Measurements from ENCODE around the gene SLC25A42. TPM values are rescaled to one million over a fixed set of nuclear protein-coding genes. Genes with fewer than 3 reads are reported as not detected.
A peak's percentile ranks its signal among the peaks of the same experiment; 100 is the strongest.
"Not testable (repeated sequence)": the region's sequence is repeated elsewhere in the genome, so short reads cannot be mapped to it uniquely, and the experiment has no call there.

SLC25A42 gene
- total RNA-seq, 2 experiments from 2014 or later, result 8.0 to 10.3 TPM

DNA sequence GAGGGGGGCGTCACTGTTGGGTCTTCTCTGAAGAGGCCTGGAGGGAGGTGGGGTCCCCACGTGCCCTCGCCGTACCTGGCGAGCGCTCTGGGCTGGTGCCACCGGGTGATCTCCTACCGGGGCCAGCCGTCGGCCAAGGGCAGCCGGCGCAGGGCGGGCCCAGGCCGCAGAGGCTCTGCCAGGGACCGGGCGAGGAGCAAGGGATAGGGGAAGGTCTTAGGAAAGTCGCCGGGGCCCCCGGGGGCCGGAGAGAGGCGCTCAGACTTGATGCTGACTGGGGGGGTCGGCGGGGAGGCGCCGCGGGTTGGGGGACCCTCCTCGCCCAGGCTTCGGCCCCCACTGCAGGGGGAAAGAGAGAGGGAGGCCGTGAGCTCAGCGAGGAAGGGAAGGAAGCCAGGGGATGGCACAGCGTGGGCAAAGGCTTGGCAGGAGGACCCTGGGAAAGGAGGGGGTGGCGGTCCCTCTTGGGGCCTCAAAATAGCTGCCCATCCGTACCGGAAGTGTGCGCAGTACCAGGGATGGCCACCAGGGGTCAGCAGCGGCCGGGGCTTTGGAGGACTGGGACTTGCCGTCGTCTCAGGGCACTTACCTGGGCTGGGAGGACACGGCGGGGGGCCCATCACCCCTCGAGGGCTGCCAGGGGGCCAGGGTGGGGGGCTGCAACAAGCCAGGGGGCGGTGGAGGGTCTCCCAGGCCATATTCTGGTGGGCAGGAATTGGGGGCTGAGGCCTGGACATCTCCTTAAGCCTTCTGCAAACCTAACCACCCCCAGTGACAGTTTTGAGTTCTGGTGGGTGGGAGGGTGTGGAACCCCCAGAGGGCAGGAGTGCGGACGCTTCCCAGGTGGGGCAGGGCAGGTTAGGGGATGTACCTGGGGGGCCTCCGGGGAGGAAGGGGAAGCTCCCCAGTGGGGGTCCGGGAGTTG, 82.2 kb downstream of the SLC25A42 start:
- Mint-ChIP-seq H3K4me1 (no peaks in the 10 kb centered on the region), H3K36me3 (no peaks in the 10 kb centered on the region), H3K4me3 (no peak overlapping the region), H3K27me3 (no peaks in the 10 kb centered on the region), H3K9me3 (no peaks in the 10 kb centered on the region), H3K27ac (no peak overlapping the region)
- DNase-seq, result peak; percentile 84

DNA sequence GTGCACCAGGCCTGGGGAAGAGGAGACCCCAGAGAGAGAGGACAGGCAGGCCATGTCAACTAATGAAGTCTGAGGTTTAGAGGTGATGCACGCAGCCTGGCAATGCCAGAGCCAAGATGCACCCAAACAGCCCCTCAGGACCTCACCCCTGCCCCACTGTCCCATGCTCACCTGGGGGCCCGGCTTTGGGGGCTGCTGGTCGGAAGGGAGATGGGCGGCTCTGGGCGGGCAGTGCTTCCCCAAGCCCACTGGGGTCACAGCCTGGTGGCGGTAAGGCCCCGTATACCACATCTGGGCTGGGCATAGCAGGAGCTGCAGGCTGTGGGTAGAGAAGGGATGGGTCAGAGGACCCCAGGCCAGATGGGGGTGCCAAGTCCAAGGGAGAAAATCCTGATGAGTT, 83.1 kb downstream of the SLC25A42 start:
- Mint-ChIP-seq H3K36me3 (no peaks in the 10 kb centered on the region), H3K4me3 (no peak overlapping the region), H3K27me3 (no peaks in the 10 kb centered on the region), H3K4me1 (no peaks in the 10 kb centered on the region), H3K9me3 (no peaks in the 10 kb centered on the region), H3K27ac (no peak overlapping the region)
- DNase-seq, result no peak

DNA sequence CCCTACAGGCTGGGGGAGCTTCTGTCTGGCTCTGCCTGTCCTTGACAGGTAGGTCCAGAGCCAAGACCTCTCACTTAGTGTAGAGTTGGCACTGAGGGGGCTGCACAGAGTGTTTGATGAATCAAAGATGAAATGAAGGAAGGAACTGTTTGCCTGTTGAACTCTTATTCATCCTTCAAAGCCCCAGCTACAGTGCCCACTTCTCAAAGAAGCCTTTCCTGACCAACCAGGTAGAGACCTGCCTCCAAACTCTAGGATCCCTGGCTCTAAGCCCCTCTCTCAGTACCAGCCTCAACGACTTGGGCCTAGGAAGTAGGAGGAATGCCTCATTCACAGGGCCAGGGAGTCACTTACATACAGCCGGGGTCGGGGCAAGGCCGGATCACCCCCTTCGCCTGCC, 83.5 kb downstream of the SLC25A42 start:
- no peak for DNase-seq
- no peak overlapping the region for H3K4me3 Mint-ChIP-seq
- no peaks in the 10 kb centered on the region for H3K9me3 Mint-ChIP-seq
- H3K27me3 Mint-ChIP-seq, result no peaks in the 10 kb centered on the region
- no peaks in the 10 kb centered on the region for H3K4me1 Mint-ChIP-seq
- no peak overlapping the region for H3K27ac Mint-ChIP-seq
- no peaks in the 10 kb centered on the region for H3K36me3 Mint-ChIP-seq

DNA sequence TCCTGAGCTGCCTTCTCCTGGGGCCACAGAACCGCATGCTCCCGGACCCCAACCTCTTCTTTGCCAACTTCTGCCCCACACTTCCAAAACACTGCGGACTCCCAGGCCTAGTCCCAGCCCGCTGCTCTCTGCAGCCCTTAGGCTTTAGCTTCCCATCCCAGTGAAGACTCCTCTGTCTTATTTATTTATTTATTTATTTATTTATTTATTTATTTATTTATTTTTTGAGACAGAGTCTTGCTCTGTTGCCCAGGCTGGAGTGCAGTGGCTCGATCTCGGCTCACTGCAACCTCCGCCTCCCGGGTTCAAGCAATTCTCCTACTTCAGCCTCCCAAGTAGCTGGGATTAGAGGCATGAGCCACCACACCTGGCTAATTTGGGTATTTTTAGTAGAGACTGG, 84.7 kb downstream of the SLC25A42 start:
- DNase-seq, result not testable (repeated sequence)

DNA sequence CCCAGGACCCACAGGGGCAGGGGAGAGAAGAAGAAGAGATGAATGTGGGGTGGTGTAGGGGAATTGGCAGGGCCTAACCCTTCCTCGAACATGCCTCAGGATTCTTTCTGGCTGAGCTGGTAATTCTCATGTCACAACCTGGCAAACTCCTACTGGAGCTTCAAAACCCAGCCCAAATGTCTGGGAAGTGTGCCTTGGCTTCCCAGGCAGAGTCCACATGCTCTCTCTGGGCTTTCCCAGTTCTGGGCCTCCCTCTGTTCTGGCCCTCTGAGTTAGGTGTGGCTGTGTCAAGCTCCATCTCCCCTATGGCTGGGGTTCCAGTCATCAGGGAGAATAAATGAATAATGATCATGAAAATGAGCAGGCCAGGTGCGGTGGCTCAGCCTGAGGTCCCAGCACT, 85.6 kb downstream of the SLC25A42 start:
- no peaks in the 10 kb centered on the region for H3K27me3 Mint-ChIP-seq
- no peak for DNase-seq
- no peak overlapping the region for H3K27ac Mint-ChIP-seq
- no peaks in the 10 kb centered on the region for H3K9me3 Mint-ChIP-seq
- no peak overlapping the region for H3K4me3 Mint-ChIP-seq
- no peaks in the 10 kb centered on the region for H3K36me3 Mint-ChIP-seq
- no peaks in the 10 kb centered on the region for H3K4me1 Mint-ChIP-seq

More for the DNA sequence above, 84.7 kb downstream of the SLC25A42 start:
- not testable (repeated sequence) for H3K36me3 Mint-ChIP-seq, H3K27ac Mint-ChIP-seq, H3K27me3 Mint-ChIP-seq, H3K4me1 Mint-ChIP-seq, H3K4me3 Mint-ChIP-seq, H3K9me3 Mint-ChIP-seq

DNA sequence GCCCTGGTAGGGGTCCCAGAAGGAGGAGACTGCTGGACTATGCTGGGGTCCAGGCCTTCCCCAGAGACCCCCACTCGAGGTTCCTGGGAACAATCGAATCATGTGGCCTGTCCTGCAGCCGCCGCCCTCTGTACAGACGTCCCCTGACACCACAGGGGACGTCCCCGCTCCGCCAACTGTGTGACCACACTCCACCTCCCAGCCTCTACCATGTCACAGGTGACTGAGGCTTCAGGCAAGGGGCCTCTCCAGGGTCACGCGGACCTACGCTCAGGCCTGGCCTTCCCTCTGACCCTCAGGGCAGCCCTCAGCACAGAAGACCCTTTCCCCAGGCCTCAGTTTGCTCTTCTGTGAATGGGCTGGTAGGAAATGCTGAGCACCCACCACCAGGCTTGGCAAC, 87.6 kb downstream of the SLC25A42 start:
- H3K9me3 Mint-ChIP-seq, result no peaks in the 10 kb centered on the region
- no peaks in the 10 kb centered on the region for H3K4me1 Mint-ChIP-seq
- no peaks in the 10 kb centered on the region for H3K27me3 Mint-ChIP-seq
- H3K4me3 Mint-ChIP-seq, result no peak overlapping the region
- no peak for DNase-seq
- H3K36me3 Mint-ChIP-seq, result peaks cover 6% of the 10 kb centered on the region
- H3K27ac Mint-ChIP-seq, result no peak overlapping the region

DNA sequence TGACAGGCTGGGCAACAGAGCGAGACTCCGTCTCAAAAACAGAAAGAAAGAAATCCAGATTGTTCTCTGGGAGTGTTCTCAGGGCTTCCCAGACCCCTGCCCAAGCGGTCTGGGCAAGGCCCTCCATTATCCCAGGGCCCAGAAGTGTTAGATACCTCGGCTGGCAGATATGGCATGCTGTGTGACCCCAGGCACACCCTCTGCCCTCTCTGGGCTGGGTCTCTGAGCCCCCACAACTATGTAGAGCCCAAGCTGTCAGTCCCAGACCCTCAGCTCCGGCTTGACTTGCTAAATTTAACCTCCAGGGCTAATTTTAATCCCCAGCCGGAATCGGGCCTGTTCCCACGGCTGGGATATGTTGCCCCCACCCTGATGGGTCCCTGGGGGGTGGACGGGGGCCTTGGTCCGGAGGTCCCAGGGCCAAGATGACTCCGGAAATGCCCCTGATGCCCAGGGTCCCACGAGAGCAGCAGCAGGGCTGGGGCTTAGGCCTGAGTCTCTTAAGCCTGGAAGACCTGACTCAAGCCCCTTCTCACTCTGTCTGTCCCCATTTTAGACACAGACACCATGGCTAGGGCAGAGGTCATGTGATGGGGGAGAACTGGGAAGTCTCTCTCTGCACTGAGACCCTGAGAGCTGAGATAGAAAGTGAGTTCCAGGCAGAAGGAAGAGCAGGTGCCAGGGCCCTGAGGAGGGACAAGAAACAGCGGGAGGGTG, 89.0 kb downstream of the SLC25A42 start:
- no peaks in the 10 kb centered on the region for H3K9me3 Mint-ChIP-seq
- no peaks in the 10 kb centered on the region for H3K4me1 Mint-ChIP-seq
- H3K27ac Mint-ChIP-seq, result no peak overlapping the region

DNA sequence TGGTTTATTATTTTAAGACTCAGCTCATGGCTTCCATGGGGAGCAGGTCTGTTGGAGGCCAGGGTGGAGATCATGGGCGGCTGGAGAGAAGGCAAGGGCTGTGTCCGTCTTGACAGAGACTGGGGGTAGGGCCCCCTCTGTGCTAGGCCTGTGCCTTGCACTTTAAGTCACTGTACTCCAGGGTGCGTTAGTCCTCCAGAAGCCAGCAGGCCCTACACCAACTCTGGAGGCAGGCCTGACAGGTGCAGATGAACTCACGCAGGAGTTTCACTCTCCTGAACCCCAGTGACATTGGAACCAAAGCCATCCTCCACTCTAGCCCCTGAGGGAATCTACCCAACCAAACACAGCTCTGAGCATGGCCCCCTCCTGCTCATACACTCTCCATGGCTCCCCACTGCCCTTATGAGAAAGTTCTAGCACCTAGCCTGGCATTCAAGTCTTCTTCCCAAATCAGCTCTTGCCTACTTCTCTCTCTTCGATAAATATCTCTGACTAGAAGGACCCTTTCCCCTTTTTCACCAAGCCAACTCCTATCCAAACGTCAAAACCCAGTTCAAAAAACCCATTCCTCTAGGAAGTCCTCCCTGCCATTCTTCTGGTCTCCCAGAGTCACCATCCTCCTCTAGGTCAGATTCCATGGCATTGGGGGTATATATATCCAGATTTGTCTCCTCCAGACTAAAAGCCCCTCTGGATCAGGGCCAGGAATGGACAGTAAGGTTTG, 91.1 kb downstream of the SLC25A42 start:
- H3K4me1 Mint-ChIP-seq, result no peaks in the 10 kb centered on the region
- no peaks in the 10 kb centered on the region for H3K9me3 Mint-ChIP-seq
- no peak overlapping the region for H3K4me3 Mint-ChIP-seq
- no peak for DNase-seq
- no peaks in the 10 kb centered on the region for H3K27me3 Mint-ChIP-seq
- peaks cover 12% of the 10 kb centered on the region for H3K36me3 Mint-ChIP-seq
- no peak overlapping the region for H3K27ac Mint-ChIP-seq

More for the DNA sequence above, 89.0 kb downstream of the SLC25A42 start:
- Mint-ChIP-seq H3K36me3 (peaks cover 12% of the 10 kb centered on the region), H3K4me3 (no peak overlapping the region), H3K27me3 (no peaks in the 10 kb centered on the region)
- no peak for DNase-seq

DNA sequence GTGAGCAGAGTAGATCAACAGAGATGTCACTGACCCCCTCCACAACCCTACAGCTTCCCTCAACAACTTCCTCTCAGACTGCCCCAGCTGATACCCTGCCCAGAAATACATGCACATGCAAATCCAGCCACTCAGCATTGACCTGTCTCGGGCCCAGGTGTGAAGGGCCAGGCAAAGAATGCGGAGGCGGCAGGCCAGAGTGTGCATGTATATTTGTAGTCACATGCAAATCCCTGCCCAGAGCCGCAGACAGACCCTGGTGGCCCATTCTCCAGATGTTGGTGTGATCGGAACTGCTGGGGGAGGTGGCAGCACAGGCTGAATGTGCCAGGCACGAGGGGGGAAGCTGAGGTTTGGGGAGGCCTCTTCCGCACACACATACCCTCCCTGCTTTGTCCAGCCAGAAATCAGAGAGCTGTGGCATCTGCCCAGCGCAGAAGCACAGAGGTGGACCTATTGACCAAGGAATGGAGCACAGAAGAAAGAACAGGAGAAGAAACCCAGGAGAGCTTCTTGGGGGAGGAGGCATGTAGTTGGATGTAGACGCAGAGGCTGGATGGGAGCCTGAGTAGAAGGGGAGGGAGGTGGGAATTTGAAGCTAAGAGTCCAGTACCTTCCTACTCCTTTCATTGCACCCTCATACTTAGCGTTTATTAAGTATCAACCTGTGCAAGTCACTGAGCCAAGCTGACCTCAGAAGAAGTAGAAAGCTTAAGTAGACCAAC, 91.9 kb downstream of the SLC25A42 start:
- Mint-ChIP-seq H3K4me3 (no peak overlapping the region), H3K27me3 (no peaks in the 10 kb centered on the region), H3K9me3 (no peaks in the 10 kb centered on the region), H3K4me1 (no peaks in the 10 kb centered on the region), H3K27ac (no peak overlapping the region), H3K36me3 (peaks cover 12% of the 10 kb centered on the region)
- no peak for DNase-seq

DNA sequence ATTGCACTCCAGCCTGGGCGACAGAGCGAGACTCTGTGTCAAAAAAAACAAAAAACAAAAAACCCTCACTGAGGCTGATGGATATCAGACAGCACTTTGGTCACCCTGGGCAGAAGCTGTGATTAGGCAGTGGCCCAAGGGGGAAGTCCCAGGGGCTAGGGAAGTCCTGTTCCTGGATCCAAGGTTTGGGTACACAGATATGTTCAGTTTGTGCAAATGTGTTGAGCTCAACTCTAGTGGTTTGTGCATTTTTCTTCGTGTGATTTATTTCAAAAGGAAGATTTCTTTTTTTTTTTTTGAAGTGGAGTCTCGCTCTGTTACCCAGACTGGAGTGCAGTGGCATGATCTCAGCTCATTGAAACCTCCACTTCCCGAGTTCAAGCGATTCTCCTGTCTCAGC, 94.0 kb downstream of the SLC25A42 start:
- DNase-seq, result no peak
- Mint-ChIP-seq H3K9me3 (no peaks in the 10 kb centered on the region), H3K4me1 (no peaks in the 10 kb centered on the region), H3K36me3 (peaks cover 12% of the 10 kb centered on the region), H3K27me3 (no peaks in the 10 kb centered on the region), H3K4me3 (no peak overlapping the region), H3K27ac (no peak overlapping the region)

DNA sequence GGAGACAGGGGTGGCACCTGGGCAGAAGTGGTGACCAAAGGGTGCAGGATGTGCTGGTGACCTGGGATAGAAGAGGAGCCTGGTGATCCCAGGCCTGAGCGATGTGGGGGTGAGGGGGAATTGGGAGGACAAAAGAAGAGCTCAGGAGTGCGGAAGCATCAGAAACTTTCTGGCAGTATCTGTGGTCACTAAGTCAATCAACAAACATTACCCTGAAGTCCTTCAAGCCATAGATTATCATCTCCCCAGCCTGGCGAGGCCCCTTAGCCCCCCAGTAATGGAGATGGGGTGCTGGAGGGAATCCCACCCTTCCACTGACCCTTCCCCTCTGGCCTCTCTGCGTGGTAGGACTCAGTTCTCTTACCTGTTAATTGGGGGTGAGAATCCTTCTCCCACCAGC, 95.7 kb downstream of the SLC25A42 start:
- H3K27ac Mint-ChIP-seq, result no peak overlapping the region
- H3K4me3 Mint-ChIP-seq, result no peak overlapping the region
- DNase-seq, result no peak
- H3K4me1 Mint-ChIP-seq, result no peaks in the 10 kb centered on the region
- no peaks in the 10 kb centered on the region for H3K27me3 Mint-ChIP-seq
- peaks cover 12% of the 10 kb centered on the region for H3K36me3 Mint-ChIP-seq
- no peaks in the 10 kb centered on the region for H3K9me3 Mint-ChIP-seq

DNA sequence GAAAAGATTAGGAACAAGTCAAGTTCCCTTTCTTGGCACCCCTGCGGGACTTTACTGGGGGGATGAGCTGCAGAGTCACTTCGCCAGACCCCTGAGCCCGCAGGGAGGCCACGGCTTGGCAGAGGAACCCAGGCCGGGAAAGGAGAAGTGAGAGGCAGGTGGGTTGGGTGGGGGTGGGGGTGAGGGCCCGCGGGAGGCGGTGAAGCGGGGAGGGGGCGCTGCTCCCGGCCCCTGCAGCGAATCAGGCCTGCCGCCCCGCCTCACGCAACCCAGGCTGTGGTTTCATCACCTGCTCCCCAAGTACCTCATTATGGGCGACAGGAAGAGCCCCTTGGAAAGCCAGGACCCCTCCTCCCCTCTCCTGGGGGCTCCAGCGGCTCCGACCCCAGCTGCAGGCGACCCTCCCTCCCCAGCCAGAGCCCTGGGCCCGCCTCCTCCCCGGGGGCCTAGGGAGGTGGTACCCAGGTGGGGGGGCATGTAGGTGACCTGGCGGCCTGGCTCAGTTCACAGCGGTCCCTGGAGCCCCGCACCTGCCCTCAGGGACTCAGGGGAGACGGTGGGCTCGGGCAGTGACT, 96.8 kb downstream of the SLC25A42 start:
- Mint-ChIP-seq H3K36me3 (peaks cover 10% of the 10 kb centered on the region), H3K4me1 (no peaks in the 10 kb centered on the region), H3K4me3 (no peak overlapping the region), H3K27ac (peak overlapping the region; percentile 42), H3K27me3 (no peaks in the 10 kb centered on the region), H3K9me3 (no peaks in the 10 kb centered on the region)
- no peak for DNase-seq

DNA sequence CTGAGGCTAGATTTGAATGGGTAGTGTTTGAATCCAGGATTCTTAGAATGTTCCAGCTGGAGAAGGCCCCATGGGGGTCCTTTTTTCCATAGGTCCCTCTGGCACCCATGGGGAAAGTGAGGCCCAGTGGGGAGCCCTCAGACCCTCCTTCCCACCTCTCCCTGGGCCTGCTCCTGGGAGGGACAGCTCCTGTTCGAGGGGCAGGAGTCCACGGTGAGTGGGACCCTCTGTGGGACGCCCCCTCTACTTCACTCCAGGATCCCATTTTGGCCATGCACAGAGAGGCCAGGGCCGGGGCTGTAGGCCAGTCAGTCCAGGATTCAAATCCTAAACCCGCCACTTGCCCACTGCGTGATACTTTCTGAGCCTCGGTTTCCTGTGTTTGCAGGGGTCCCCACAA, 98.7 kb downstream of the SLC25A42 start:
- no peaks in the 10 kb centered on the region for H3K9me3 Mint-ChIP-seq
- no peaks in the 10 kb centered on the region for H3K4me1 Mint-ChIP-seq
- H3K36me3 Mint-ChIP-seq, result no peaks in the 10 kb centered on the region
- H3K27me3 Mint-ChIP-seq, result no peaks in the 10 kb centered on the region
- no peak for DNase-seq
- H3K27ac Mint-ChIP-seq, result no peak overlapping the region
- H3K4me3 Mint-ChIP-seq, result no peak overlapping the region
